Measurements from ENCODE around the gene PMP22.

- TF ChIP-seq CTCF (conservative IDR thresholded peaks at IDR 0.05) (no peak), ZFX (IDR thresholded peaks at IDR 0.05) (no peak)
Observed at GRCh38 chr17:15301845-15302244, 36.7 kb upstream of the PMP22 start.
